AG04450 (cell line): ENCODE results near the gene SLC47A1. TPM values are rescaled to one million over a fixed set of nuclear protein-coding genes. Genes with fewer than 3 reads are reported as not detected.

Experiments
- CTCF ChIA-PET: fragments of 300-600, 350-600 bp; formaldehyde crosslinking; extraction: SDS; loops from one replicate; lab custom pipeline; 2022; ENCODE audit warnings: antibody characterized with exemption, inconsistent platforms; lab: Charles Lee
- POLR2A ChIA-PET: fragments of 350-600 bp; formaldehyde crosslinking; extraction: SDS; loops from one replicate; lab custom pipeline; 2021; ENCODE audit warnings: antibody characterized with exemption, inconsistent platforms; lab: Yijun Ruan, JAX
- DNase-seq: peaks from one replicate; pipeline ENCODE4 v3.0.0-alpha.2; 2011; ENCODE audit warnings: low read depth, low spot score
- H3K27ac ChIP-seq: one replicate; pipeline ENCODE4 v1.5.1; 2012; ENCODE audit warnings: low read depth, low read length, control low read depth
- H3K27me3 ChIP-seq: one replicate; pipeline ENCODE4 v1.6.0; 2012; ENCODE audit warnings: low read length; ENCODE audit not compliant: control insufficient read depth, insufficient read depth
- H3K4me3 ChIP-seq: 2 replicates; pipeline ENCODE4 v1.5.1; 2011; ENCODE audit warnings: mild to moderate bottlenecking, low read depth, low read length, control low read depth
- H3K9me3 ChIP-seq: 2 replicates; pipeline ENCODE4 v1.5.1; 2012; ENCODE audit warnings: low read length; ENCODE audit not compliant: control insufficient read depth, insufficient read depth
- polyA plus RNA-seq: library from polyadenylated mRNA; depleted of rRNA; stranded (reverse); fragments of >200 nt; gene quantifications from 2 replicates; pipeline ENCODE4 v1.2.3, GENCODE V29; 2011
- TF ChIP-seq, protein P1 (sequence below): IDR thresholded peaks from 2 replicates; pipeline ENCODE4 v1.5.1; 2011; ENCODE audit warnings: low read depth, low read length, control low read depth, inconsistent platforms

SLC47A1 gene
- polyA plus RNA-seq, 1 experiment = 0.06 TPM

DNA sequence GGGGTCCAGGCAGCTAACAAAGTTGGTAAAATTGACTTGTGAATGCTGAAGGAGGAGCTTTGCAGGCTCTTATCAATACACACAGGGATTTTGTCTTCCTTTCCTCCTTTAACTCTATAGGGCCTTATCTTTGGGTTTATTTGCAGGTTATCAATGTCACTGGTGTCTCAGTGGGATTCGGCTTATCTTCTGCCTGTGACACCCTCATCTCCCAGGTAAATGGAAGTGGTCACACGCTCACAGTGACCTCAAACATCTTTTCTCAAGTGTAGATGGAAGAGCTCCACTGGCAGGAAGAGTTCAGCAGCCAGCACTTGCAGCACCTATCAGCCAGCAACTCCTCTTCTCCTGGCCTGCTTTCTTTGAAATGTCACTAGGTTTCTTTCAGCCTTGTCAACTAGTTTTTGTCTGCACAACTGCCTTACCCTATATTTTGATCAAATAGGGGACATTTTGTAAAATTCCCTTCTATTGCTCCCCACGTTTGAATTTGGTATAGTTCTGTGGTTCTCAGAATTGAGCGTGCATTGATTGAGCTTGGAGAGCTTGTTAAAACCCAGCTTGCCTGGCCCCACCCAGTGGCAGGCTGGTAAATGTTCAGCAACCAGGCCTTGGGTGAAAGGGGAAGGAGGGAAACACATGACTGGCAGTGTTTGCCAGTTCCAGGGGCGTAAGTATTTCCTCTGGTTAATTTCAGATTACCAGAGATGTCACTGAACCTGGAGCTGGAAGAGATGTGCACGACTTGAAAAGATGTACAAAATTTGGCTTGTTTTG is 12.8 kb downstream of the SLC47A1 start:
- Histone ChIP-seq H3K27me3 (peaks cover 10% of the 10 kb centered on the region), H3K27ac (no peak overlapping the region), H3K4me3 (no peak overlapping the region), H3K9me3 (no peaks in the 10 kb centered on the region)
- no peak for DNase-seq
- ChIA-PET POLR2A (no interaction called here), CTCF (interaction anchor here (1.0 kb wide), 1 partner anchor 37 kb away, joined by 4 read pairs; no protein-coding TSS in a partner anchor)
- TF ChIP-seq, protein P1, sequence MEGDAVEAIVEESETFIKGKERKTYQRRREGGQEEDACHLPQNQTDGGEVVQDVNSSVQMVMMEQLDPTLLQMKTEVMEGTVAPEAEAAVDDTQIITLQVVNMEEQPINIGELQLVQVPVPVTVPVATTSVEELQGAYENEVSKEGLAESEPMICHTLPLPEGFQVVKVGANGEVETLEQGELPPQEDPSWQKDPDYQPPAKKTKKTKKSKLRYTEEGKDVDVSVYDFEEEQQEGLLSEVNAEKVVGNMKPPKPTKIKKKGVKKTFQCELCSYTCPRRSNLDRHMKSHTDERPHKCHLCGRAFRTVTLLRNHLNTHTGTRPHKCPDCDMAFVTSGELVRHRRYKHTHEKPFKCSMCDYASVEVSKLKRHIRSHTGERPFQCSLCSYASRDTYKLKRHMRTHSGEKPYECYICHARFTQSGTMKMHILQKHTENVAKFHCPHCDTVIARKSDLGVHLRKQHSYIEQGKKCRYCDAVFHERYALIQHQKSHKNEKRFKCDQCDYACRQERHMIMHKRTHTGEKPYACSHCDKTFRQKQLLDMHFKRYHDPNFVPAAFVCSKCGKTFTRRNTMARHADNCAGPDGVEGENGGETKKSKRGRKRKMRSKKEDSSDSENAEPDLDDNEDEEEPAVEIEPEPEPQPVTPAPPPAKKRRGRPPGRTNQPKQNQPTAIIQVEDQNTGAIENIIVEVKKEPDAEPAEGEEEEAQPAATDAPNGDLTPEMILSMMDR = no peak

DNA sequence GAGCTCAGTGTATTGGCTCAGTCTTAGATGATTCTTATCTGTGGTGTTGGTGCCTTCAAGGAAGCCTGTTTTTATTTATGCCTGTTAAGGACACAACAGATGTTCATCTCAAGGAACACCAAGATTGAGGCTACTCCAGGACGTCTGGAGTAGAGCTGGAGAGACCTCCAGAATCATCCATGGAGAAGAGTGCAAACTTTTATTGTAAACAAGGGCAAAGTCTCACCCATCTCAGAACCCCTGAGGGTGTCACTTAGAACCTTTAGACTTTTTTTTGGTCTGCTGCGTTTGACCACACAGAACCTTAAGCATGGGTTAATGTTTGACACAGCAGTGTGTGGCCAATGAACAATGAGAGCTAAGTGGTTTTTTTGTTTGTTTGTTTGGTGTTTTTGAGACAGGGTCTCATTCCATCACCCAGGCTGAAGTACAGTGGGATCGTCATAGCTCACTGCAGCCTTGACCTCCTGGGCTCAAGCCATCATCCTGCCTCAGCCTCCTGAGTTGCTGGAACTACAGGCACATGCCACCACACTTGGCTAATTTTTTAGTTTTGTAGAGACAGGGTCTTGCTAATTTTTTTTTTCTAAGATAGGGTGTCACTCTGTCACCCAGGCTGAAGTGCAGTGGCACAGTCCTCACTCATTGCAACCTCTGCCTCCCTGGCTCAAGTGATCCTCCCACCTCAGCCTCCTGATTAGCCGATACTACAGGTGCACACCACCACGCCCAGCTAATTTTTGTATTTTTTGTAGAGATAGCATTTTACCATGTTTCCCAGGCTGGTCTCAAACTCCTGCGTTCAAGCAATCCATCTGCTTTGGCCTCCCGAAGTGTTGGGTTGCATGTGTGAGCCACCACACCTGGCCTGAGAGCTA is 16.3 kb downstream of the SLC47A1 start:
- Histone ChIP-seq H3K27ac (no peak overlapping the region), H3K9me3 (no peaks in the 10 kb centered on the region), H3K4me3 (no peak overlapping the region), H3K27me3 (peaks cover 14% of the 10 kb centered on the region)
- TF ChIP-seq, protein P1 = no peak
- POLR2A ChIA-PET = no interaction called here
- CTCF ChIA-PET = interaction anchor here (1.1 kb wide), 1 partner anchor 212 kb away, joined by 3 read pairs; no protein-coding TSS in a partner anchor
- no peak for DNase-seq

DNA sequence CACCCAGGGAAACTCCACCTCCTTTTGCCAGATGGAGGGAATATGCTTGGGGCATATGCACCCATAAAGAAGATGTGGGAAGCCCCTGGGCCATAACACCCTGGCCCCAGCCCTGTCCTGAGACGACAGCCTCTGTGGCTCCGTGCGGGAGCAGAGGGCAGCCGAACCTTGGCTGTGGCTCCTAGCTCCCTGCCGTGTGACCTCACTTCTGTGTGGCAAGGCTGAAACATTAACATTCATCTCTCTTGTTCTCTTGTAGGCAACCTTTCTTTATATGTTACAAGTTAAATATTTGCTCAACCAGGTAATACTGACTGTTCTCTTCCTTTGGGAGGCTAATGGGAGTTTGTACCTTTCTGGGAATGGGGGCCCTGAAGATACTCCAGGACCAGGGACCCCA is 17.5 kb downstream of the SLC47A1 start:
- Histone ChIP-seq H3K27ac (no peak overlapping the region), H3K9me3 (no peaks in the 10 kb centered on the region), H3K27me3 (peaks cover 24% of the 10 kb centered on the region), H3K4me3 (no peak overlapping the region)
- TF ChIP-seq, protein P1 = no peak
- no peak for DNase-seq
- ChIA-PET POLR2A (no interaction called here), CTCF (no interaction called here)

DNA sequence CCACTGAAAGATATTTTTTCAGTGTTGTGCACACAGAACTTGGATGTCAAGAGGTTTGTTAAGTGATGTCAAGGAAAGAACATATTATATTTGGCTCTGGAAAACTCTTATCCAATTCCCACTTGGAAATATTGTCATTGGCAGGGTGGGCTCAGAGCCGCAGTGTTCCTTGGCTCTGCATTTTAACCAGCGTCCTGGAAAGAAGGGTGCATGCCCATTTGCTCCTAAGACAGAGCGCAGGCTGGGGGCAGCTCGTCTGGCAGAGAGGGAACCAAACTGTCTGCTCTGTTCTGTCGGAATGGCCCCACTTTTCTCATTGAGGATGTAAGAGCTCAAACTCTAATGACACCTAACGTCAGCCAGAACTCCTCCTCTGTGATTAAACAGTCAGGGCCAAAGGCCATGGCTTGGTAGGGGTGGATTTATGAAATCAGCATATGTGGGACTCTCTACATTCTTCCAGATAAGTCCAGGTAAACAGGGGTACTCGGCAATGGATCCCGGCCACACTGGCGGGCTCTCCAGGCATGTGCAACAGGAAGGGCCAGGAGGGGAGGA is 18.0 kb downstream of the SLC47A1 start:
- ChIA-PET CTCF (no interaction called here), POLR2A (no interaction called here)
- Histone ChIP-seq H3K9me3 (no peaks in the 10 kb centered on the region), H3K4me3 (no peak overlapping the region), H3K27ac (no peak overlapping the region), H3K27me3 (peaks cover 25% of the 10 kb centered on the region)
- TF ChIP-seq, protein P1 = no peak
- DNase-seq = no peak
